GM19397 (cell line): ENCODE data around the gene MTA1.

ENCODE experiments used
- ATAC-seq: cut with Tn5 transposase; IDR thresholded peaks from one replicate; pipeline ENCODE4 v1.9.1; 2021; ENCODE audit warnings: mild to moderate bottlenecking, moderate library complexity; ENCODE audit not compliant: unreplicated experiment

Gene MTA1

GRCh38 chr14:105473677-105474482 lies 54.3 kb downstream of the MTA1 start:
- no peak for ATAC-seq

GRCh38 chr14:105474483-105475268 lies 55.0 kb downstream of the MTA1 start, which contains the start of gene CRIP2:
CRIP2 (plus strand) TSS chr14:105474821; CDS start chr14:105474863, 42 bp downstream.
- no peak for ATAC-seq

- ATAC-seq = no peak
Measured at GRCh38 chr14:105475269-105476096, 55.9 kb downstream of the MTA1 start.

GRCh38 chr14:105476097-105476830 lies 56.6 kb downstream of the MTA1 start:
- ATAC-seq = no peak

GRCh38 chr14:105476831-105477659 lies 57.4 kb downstream of the MTA1 start:
- no peak for ATAC-seq

- ATAC-seq = no peak
Measured at GRCh38 chr14:105477660-105478397, 58.2 kb downstream of the MTA1 start.

- no peak for ATAC-seq
Measured at GRCh38 chr14:105478398-105479251, 59.0 kb downstream of the MTA1 start.

- no peak for ATAC-seq
Measured at GRCh38 chr14:105479431-105480158, 60.0 kb downstream of the MTA1 start.

GRCh38 chr14:105480199-105480746 lies 60.6 kb downstream of the MTA1 start:
- ATAC-seq = no peak

- ATAC-seq = no peak
Measured at GRCh38 chr14:105480807-105481801, 61.5 kb downstream of the MTA1 start.

GRCh38 chr14:105481886-105482457 lies 62.3 kb downstream of the MTA1 start:
- peak; percentile 47 for ATAC-seq

GRCh38 chr14:105482486-105483110 lies 63.0 kb downstream of the MTA1 start:
- no peak for ATAC-seq

- no peak for ATAC-seq
Measured at GRCh38 chr14:105483300-105484068, 63.9 kb downstream of the MTA1 start.
